ENCODE data around the gene MRI1.

- TF ChIP-seq, protein P1, sequence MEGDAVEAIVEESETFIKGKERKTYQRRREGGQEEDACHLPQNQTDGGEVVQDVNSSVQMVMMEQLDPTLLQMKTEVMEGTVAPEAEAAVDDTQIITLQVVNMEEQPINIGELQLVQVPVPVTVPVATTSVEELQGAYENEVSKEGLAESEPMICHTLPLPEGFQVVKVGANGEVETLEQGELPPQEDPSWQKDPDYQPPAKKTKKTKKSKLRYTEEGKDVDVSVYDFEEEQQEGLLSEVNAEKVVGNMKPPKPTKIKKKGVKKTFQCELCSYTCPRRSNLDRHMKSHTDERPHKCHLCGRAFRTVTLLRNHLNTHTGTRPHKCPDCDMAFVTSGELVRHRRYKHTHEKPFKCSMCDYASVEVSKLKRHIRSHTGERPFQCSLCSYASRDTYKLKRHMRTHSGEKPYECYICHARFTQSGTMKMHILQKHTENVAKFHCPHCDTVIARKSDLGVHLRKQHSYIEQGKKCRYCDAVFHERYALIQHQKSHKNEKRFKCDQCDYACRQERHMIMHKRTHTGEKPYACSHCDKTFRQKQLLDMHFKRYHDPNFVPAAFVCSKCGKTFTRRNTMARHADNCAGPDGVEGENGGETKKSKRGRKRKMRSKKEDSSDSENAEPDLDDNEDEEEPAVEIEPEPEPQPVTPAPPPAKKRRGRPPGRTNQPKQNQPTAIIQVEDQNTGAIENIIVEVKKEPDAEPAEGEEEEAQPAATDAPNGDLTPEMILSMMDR (IDR thresholded peaks at IDR 0.05; ENCODE audit: insufficient read depth, low read length, poor library complexity, severe bottlenecking) = no peak
- no peak for TF ChIP-seq EZH2phosphoT487 (conservative IDR thresholded peaks at IDR 0.05; ENCODE audit: low read length)
Observed at GRCh38 chr19:13782537-13782936, 18.2 kb downstream of the MRI1 start.
